Measurements from ENCODE around the gene C6orf58.

Gene C6orf58

GRCh38 chr6:127576874-127577273, at the start of gene C6orf58:
C6orf58 (plus strand) TSS chr6:127577174; CDS start chr6:127577186, 12 bp downstream.
- DNase-seq (ENCODE audit: low read depth), result no peak

- no peak for DNase-seq (ENCODE audit: low read depth)
Measured at GRCh38 chr6:127533011-127533410, 44.0 kb upstream of the C6orf58 start.

DNA sequence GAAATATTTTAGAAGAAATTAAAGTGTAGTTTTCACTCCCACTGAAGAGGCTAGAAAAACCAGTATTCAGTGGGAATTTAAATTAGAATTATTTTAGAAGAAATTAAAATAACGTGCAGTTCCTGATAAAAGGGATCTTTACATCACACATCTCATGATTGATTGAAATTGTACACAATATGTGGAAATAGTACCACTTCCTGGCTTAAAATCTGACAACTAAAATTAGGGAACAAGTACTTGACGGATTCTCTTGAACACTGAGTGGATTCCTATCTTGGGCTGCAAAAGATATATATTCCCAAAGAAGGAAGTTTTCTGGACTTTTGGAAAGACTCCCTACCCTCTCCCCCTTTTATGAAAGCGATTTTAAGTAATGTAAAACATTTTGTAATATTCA, 43.2 kb upstream of the C6orf58 start:
- no peak for DNase-seq (ENCODE audit: low read depth)

GRCh38 chr6:127538750-127539264, 38.2 kb upstream of the C6orf58 start:
- DNase-seq (ENCODE audit: low read depth), result no peak

- no peak for DNase-seq (ENCODE audit: low read depth)
Measured at GRCh38 chr6:127539272-127539671, 37.7 kb upstream of the C6orf58 start.

- peak; percentile 4 for DNase-seq (ENCODE audit: low read depth)
Measured at GRCh38 chr6:127547215-127547614, 29.8 kb upstream of the C6orf58 start.

DNA sequence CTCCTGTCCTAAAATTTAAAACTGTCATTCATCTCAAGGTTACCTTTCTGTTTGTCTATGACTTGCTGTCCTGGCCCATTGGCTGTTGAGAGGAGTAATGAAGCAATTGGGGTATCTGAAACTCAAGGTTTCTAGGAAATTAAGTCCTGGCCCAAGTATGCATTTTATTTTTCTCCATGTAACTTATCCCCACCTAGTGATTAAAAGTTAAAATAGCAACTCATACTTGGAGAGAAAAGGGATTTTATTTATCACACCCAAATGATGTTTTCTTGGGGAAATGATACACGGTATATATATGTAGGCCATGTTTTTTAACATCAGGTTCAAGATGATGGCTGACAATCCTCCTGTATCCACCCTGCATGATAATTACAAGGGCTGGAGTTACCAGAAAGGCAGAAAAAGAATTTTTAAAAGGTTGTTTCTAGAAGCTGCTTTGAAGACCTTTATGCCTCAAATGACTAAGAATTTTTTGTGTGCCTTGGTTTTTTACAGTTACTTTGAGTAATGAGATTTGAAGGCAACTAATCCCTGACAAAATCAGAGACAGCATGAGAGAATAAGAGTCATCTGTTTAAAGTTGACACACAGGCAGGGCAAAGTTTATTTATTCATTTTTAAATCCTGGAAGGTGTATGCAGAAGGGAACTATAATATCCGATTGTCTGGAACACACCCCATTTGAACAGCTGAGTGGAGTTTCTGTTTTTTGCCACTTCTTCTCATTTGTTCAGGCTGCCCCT, 28.9 kb upstream of the C6orf58 start:
- DNase-seq (ENCODE audit: low read depth), result no peak

DNA sequence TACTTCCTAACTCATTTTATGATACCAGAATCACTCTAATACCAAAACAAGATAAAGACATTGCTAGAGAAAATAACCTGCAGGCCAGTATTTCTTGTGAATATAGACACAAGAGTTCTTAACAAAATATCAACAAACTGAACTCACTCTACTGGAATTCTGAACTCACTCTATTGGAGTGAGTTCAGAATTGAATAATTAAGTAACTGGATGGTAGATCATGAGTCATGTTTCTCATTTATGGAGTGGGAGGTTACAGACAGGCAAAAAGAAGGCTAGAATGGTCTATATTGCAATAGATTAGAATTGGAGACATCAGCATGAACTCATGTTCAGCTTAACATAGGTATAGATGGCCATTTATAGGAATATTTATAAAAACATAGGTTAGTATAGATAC, 26.6 kb upstream of the C6orf58 start:
- no peak for DNase-seq (ENCODE audit: low read depth)

DNA sequence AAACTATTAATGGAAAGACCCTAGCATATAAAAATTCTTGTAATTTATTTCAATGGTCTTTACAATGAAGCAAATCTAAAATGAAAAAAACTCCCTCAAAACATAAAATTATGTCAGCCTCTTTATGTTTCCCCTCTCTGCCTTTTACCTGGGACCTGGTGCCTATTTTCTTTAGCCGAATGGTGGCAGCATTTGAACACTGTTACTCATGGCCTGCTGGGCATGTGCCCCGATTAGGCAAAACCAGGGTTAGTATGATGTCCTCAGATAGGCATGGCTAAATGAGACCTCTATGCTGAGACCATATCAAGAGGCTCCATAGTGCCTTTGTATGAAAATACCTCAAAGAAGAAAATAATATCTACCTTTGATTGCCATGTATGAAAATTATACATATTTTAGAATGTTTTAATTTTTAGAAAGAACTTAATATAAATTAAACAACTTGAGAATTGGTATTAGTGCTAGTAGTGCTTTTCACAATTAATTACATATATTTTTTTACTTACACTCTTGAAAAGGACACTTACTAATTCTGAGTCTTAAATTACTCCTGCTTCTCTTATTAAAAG, 22.5 kb upstream of the C6orf58 start:
- DNase-seq (ENCODE audit: low read depth), result no peak

GRCh38 chr6:127561660-127562059, 15.3 kb upstream of the C6orf58 start:
- DNase-seq (ENCODE audit: low read depth), result no peak

DNA sequence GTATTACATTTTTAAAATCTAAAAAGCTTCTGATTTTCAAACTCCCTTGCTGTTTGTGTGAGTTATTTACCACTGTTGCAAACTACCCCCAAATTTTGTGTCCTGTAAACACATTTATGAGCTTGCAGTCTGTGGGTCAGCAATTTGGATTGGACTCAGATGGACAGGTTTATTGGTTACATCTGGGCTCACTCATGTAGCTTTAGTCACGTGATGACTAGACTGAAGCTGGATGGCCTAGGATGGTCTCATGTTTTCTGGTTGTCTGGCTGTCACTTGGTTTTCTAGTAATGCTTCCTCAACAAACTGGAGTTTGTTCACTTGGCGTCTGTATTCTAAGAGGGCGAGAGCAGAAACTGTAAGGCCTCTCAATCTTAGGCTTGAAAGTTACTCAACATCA, 12.2 kb upstream of the C6orf58 start:
- no peak for DNase-seq (ENCODE audit: low read depth)

- DNase-seq (ENCODE audit: low read depth), result no peak
Measured at GRCh38 chr6:127566119-127566518, 10.9 kb upstream of the C6orf58 start.

DNA sequence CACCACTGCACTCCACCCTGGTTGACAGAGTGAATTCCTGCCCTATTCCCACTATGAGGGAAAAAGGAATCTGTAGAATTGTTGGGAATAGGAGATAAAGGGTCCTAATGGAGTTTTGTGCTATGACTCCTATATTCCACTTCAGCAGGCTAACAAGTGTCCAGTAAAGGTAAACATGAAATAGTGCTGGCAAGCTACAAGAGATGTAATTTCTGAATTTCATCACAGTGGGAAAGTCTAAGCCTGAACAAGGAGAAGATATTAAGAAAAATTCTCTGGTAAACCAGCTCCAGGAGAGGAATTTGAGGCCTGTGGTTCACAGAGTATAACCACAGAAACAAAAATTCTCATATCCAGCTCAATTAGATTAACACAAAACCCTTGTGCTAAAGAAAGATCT, 10.3 kb upstream of the C6orf58 start:
- no peak for DNase-seq (ENCODE audit: low read depth)

DNA sequence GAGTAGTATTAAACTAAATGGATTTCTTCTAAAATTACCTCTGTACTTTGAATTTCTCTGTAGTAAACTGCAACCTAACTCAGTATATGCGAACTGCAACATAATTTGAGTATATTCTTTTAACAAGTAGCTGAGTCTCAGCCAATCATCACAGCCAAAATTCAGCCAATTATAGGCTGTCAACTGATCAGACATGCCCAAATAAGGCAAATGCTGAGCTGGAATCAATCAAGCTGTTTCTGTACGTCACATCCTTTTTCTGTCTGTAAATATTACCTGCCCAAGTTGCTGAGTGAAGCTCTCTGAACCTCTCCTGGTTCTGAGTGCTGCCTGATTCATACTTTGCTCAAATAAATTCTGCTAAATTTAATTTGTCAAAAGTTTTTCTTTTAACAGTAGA, 9.5 kb upstream of the C6orf58 start:
- DNase-seq (ENCODE audit: low read depth), result no peak

DNA sequence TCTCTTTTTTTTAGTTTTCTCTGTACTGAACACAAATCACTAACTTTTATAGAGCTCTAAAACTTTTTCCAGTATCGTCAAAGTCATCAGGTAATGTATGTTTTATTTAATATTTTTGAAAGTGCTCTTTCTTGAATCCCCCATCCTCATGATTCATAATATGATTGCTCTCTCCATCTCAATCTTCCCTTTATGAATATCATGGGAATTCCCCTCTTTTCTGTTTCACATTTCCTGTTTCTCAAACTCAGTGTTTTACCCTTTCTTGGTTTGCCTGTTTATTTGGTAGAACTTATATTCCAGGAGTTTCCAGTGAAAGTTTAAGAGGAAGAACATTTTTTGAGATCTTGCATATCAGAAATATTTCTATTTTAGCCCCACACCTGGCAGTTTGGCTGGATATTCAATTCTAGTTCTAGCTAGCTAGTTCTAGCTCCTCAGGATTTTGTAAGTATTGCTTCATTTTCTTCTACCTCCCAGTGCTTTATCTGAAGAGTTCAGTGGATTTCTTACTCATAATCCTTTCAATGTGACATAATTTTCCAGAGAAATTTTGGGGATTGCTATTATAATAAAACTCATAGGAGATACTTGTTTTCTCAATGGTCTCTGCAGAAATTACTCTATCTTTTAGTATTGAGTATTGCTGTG, 6.1 kb upstream of the C6orf58 start:
- no peak for DNase-seq (ENCODE audit: low read depth)

DNA sequence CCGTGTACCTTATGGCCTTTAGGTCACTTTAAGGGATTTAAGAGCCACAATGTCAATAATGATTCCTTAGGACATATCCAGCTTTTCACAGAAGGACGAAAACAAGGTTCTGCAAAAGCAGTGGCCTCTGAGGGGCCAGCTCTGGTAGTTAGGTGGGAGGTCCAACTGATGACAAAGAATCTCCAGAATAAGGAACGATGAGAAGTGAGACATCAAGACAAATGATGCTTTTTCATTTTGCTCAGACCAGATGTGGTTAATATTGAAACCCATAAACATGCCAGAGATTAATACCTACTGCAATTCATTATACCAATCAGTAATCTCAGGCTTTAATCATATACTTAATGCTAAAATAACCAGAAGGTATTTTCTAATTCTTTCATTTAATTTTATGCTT, 1.9 kb downstream of the C6orf58 start:
- DNase-seq (ENCODE audit: low read depth), result no peak

GRCh38 chr6:127581576-127581975, 4.6 kb downstream of the C6orf58 start:
- DNase-seq (ENCODE audit: low read depth), result no peak

- no peak for DNase-seq (ENCODE audit: low read depth)
Measured at GRCh38 chr6:127582777-127583462, 5.9 kb downstream of the C6orf58 start.

- no peak for DNase-seq (ENCODE audit: low read depth)
Measured at GRCh38 chr6:127585123-127585522, 8.1 kb downstream of the C6orf58 start.

DNA sequence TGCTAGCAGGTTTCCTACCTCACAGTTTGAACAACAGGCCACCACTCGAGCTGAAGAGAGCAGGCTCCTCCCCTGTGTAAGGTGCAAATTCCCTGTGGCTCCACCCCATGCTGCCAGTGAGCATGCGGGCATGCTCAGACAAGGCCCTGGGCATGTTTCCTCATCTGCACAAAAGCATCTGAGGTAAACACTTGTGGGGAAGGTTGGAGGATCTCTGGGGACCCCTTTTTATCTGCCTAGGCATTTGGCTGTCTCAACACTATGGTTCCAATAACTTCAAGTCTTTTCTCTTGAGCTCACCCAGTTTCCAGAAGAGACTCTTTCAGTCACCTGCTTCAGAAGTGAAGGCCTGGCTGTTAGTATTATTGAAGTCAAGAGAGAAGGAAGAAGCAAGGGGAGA, 9.4 kb downstream of the C6orf58 start:
- no peak for DNase-seq (ENCODE audit: low read depth)

DNA sequence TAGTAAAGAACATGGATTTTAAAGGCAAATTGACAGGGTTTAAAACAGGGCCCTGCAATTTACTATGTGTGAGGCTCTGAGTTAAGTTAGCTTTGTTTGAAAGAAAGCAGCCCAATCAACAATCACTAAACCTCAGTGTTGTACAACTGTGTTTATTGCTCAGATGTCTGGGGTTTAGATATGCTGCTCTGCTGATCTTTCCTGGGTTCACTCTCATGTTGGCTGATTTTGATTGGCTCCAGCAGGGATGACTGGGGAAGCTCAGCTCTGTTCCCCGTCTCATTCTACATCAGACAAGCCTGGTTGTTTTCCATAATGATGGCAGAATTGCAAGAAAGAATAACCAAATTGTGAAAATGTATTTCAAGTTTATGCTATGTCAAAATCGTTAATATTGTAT, 10.9 kb downstream of the C6orf58 start:
- DNase-seq (ENCODE audit: low read depth), result no peak

GRCh38 chr6:127589135-127589534, 12.2 kb downstream of the C6orf58 start:
- DNase-seq (ENCODE audit: low read depth), result no peak

- no peak for DNase-seq (ENCODE audit: low read depth)
Measured at GRCh38 chr6:127590344-127590743, 13.4 kb downstream of the C6orf58 start.

Measured in stimulated activated CD4-positive, alpha-beta T cell treated with anti-CD3 and anti-CD28 coated beads, Interleukin-2, amount 100 ng/mL, for 4 hours (primary cell).